Measurements from ENCODE around the gene SLC7A10. TPM values are rescaled to one million over a fixed set of nuclear protein-coding genes. Genes with fewer than 3 reads are reported as not detected.

Gene SLC7A10
- total RNA-seq, 1 experiment from 2014 or later, result not detected

DNA sequence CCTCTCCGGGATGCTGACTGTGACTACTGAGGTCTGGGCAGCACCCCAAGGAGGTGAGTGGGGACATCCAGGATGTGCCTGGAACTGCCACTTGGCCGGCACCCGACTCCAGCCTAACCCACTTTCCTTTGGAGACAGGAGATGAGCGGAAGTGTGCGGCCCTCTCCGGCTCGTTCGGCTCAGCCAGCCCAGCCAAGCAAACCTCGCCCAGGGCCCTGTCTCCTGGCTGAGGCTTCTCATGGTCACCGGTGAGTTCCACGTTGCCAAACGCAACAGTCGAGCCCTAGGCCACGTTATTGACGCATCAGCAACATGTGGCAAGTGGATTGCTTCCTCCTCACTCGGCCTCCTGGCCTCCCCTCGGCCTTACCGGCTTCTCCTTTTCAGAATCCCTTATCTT, 5.5 kb downstream of the SLC7A10 start:
- no peaks in the 10 kb centered on the region for H3K36me3 Mint-ChIP-seq (ENCODE audit: insufficient read depth, unreplicated experiment)
- ChIA-PET POLR2A (no interaction called here), CTCF (interaction anchor here (0.6 kb wide), 2 partner anchors 7 to 27 kb away, joined by 3 read pairs; no protein-coding TSS in a partner anchor)
- peaks cover 16% of the 10 kb centered on the region for H3K27me3 Mint-ChIP-seq (ENCODE audit: insufficient read depth, unreplicated experiment)
- DNase-seq (ENCODE audit: unreplicated experiment), result no peak
- intact Hi-C loops (cut with micrococcal nuclease), result no loop called here
- H3K27ac Mint-ChIP-seq (ENCODE audit: low read depth, unreplicated experiment), result no peak overlapping the region
- TF ChIP-seq, protein P1, sequence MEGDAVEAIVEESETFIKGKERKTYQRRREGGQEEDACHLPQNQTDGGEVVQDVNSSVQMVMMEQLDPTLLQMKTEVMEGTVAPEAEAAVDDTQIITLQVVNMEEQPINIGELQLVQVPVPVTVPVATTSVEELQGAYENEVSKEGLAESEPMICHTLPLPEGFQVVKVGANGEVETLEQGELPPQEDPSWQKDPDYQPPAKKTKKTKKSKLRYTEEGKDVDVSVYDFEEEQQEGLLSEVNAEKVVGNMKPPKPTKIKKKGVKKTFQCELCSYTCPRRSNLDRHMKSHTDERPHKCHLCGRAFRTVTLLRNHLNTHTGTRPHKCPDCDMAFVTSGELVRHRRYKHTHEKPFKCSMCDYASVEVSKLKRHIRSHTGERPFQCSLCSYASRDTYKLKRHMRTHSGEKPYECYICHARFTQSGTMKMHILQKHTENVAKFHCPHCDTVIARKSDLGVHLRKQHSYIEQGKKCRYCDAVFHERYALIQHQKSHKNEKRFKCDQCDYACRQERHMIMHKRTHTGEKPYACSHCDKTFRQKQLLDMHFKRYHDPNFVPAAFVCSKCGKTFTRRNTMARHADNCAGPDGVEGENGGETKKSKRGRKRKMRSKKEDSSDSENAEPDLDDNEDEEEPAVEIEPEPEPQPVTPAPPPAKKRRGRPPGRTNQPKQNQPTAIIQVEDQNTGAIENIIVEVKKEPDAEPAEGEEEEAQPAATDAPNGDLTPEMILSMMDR (IDR thresholded peaks at IDR 0.05; ENCODE audit: unreplicated experiment), result no peak
- no TSS peak for BruUV-seq (replicated peaks)
- no peaks in the 10 kb centered on the region for H3K9me3 Mint-ChIP-seq (ENCODE audit: unreplicated experiment)
- no peaks in the 10 kb centered on the region for H3K4me1 Mint-ChIP-seq (ENCODE audit: insufficient read depth, unreplicated experiment)
- no peak overlapping the region for H3K4me3 Mint-ChIP-seq (ENCODE audit: unreplicated experiment)

DNA sequence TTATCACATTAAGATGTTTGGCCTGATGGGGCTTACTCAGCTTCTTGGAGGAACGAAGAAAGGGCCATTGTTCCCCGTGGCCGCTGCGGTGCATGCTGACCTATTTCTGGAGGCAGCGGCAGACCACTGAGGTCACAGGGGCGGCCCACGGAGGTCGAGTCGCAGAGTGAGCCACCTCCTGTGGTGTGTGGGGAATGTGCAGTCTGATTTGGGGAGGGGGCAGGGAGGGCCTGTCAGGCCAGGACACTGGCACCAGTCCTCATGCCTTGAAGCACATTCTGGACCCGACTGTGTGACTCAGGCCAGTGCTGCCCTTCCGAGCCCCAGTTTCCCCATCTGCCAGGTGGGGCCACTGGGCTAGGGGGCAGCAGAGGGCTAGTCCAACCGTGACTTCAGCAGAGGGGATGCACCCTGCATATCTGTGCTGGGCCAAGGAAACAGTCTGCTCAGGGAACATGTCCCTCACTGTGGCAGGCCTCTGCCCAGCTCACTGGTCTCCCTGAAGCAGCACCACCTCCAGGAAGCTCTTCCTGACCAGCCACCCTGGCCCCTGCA, 6.3 kb downstream of the SLC7A10 start:
- no peak overlapping the region for H3K4me3 Mint-ChIP-seq (ENCODE audit: unreplicated experiment)
- H3K4me1 Mint-ChIP-seq (ENCODE audit: insufficient read depth, unreplicated experiment), result no peaks in the 10 kb centered on the region
- TF ChIP-seq, protein P1 (IDR thresholded peaks at IDR 0.05; ENCODE audit: unreplicated experiment), result no peak
- CTCF ChIA-PET, result interaction anchor here (0.5 to 0.6 kb wide), 6 partner anchors 8 to 100 kb away, joined by 3 to 4 read pairs (median 3); no protein-coding TSS in a partner anchor
- H3K36me3 Mint-ChIP-seq (ENCODE audit: insufficient read depth, unreplicated experiment), result no peaks in the 10 kb centered on the region
- no peaks in the 10 kb centered on the region for H3K9me3 Mint-ChIP-seq (ENCODE audit: unreplicated experiment)
- H3K27ac Mint-ChIP-seq (ENCODE audit: low read depth, unreplicated experiment), result no peak overlapping the region
- DNase-seq (ENCODE audit: unreplicated experiment), result no peak
- H3K27me3 Mint-ChIP-seq (ENCODE audit: insufficient read depth, unreplicated experiment), result peaks cover 16% of the 10 kb centered on the region
- POLR2A ChIA-PET, result no interaction called here
- BruUV-seq (replicated peaks), result no TSS peak
- intact Hi-C loops (cut with micrococcal nuclease), result no loop called here

DNA sequence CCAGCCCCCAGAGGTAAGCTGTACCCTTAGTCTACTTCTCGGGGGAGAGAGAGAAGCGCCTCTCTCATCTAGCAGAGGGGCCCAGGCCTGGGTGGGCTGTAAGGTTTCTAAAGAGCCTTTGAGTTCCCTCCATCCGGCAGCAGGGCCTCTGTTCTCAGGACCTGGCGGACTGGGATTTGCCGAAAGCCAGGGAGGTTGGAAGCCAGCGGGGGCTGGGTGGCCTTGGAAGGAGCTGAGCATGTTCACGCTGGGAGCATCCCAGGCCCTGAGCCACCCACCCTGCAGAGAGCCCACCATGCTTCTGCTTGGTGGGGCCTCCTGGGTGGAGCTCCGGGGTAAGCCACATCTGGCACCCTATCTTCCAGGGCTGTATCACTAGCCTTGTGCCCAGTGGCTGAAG, 7.8 kb downstream of the SLC7A10 start:
- CTCF ChIA-PET, result no interaction called here
- Mint-ChIP-seq H3K4me1 (ENCODE audit: insufficient read depth, unreplicated experiment) (no peaks in the 10 kb centered on the region), H3K4me3 (ENCODE audit: unreplicated experiment) (no peak overlapping the region), H3K27ac (ENCODE audit: low read depth, unreplicated experiment) (no peak overlapping the region), H3K27me3 (ENCODE audit: insufficient read depth, unreplicated experiment) (peaks cover 16% of the 10 kb centered on the region), H3K36me3 (ENCODE audit: insufficient read depth, unreplicated experiment) (peaks cover 6% of the 10 kb centered on the region), H3K9me3 (ENCODE audit: unreplicated experiment) (no peaks in the 10 kb centered on the region)
- intact Hi-C loops (cut with micrococcal nuclease), result no loop called here
- no peak for DNase-seq (ENCODE audit: unreplicated experiment)
- POLR2A ChIA-PET, result no interaction called here
- BruUV-seq (replicated peaks), result no TSS peak
- TF ChIP-seq, protein P1 (IDR thresholded peaks at IDR 0.05; ENCODE audit: unreplicated experiment), result no peak

DNA sequence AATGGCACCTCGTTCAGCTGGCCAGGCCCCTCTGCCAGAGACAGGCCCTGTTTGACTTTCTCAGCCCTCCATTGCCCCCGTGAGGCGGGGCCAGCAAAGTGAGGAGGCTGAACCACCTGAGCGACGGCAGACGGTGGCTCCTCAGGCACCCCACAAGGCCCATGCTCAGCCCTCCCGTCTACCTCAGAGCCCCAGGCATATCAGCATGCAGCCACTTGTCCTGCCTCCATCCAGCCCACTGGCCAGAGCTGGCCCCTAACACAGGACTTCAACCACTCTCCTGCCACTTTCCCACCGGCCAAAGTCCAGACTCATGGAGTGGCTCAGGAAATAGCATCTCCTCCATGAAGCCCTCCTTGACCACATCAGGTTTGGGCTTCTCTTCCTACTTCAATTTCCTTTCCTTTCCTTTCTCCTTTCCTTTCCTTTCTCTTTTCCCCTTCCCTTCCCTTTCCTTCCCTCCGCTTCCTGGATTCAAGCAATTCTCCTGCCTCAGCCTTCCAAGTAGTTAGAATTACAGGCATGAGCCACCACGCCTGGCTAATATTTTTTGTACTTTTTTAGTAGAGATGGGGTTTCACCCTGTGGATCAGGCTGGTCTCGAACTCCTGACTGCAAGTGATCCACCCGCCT, 9.3 kb downstream of the SLC7A10 start:
- peaks cover 14% of the 10 kb centered on the region for H3K27me3 Mint-ChIP-seq (ENCODE audit: insufficient read depth, unreplicated experiment)
- DNase-seq (ENCODE audit: unreplicated experiment), result no peak
- intact Hi-C loops (cut with micrococcal nuclease), result no loop called here
- TF ChIP-seq, protein P1 (IDR thresholded peaks at IDR 0.05; ENCODE audit: unreplicated experiment), result no peak
- no peaks in the 10 kb centered on the region for H3K9me3 Mint-ChIP-seq (ENCODE audit: unreplicated experiment)
- H3K36me3 Mint-ChIP-seq (ENCODE audit: insufficient read depth, unreplicated experiment), result peaks cover 6% of the 10 kb centered on the region
- no TSS peak for BruUV-seq (replicated peaks)
- H3K4me1 Mint-ChIP-seq (ENCODE audit: insufficient read depth, unreplicated experiment), result no peaks in the 10 kb centered on the region
- CTCF ChIA-PET, result interaction anchor here (0.6 to 1.0 kb wide), 3 partner anchors 14 to 98 kb away, joined by 3 to 4 read pairs (median 3); no protein-coding TSS in a partner anchor
- POLR2A ChIA-PET, result no interaction called here
- H3K27ac Mint-ChIP-seq (ENCODE audit: low read depth, unreplicated experiment), result no peak overlapping the region
- H3K4me3 Mint-ChIP-seq (ENCODE audit: unreplicated experiment), result no peak overlapping the region
